Common myeloid progenitor, CD34-positive (primary cell): ENCODE data around the gene SQSTM1.

Source experiments
- CTCF ChIA-PET: fragments of 350-600 bp; sonication (Branson Sonifier 250); formaldehyde crosslinking; loops from one replicate; lab custom pipeline; 2021; ENCODE audit warnings: antibody characterized with exemption; lab: Charles Lee
- POLR2A ChIA-PET: fragments of 350-600 bp; sonication (Branson Sonifier 250); formaldehyde crosslinking; loops from one replicate; lab custom pipeline; 2021; ENCODE audit warnings: antibody characterized with exemption; lab: Charles Lee
- DNase-seq, 3 donors: peaks; one replicate each; pipeline versions ENCODE4 v3.0.0 to v3.0.0-alpha.2; 2013
- H3K27ac ChIP-seq, 2 experiments: 1 replicate in 1 of 2; 2 replicates in 1 of 2; pipeline ENCODE4 v1.7.0; 2013; ENCODE audit warnings: inconsistent platforms in 2 of 2, low read length in 2 of 2, mild to moderate bottlenecking in 2 of 2, low read depth in 1 of 2, moderate library complexity in 1 of 2; ENCODE audit not compliant: severe bottlenecking in 2 of 2, insufficient read depth in 1 of 2, poor library complexity in 1 of 2
- H3K27me3 ChIP-seq, 5 experiments: replicated peaks in 2 of 5; 1 replicate in 3 of 5; 2 replicates in 2 of 5; pipeline versions ENCODE4 v1.6.1 to v1.7.0; 2013; ENCODE audit warnings: low read length in 4 of 5, mild to moderate bottlenecking in 2 of 5, moderate library complexity in 2 of 5, inconsistent platforms in 1 of 5; ENCODE audit not compliant: insufficient read depth in 5 of 5, control insufficient read depth in 4 of 5
- H3K36me3 ChIP-seq, 4 experiments: 1 replicate in 2 of 4; 2 replicates in 2 of 4; pipeline versions ENCODE4 v1.6.1 to v1.7.0; 2013; ENCODE audit warnings: low read length in 3 of 4, control low read depth in 1 of 4, mild to moderate bottlenecking in 1 of 4; ENCODE audit not compliant: control insufficient read depth in 4 of 4, insufficient read depth in 4 of 4
- H3K4me1 ChIP-seq, 4 experiments: 1 replicate in 3 of 4; 2 replicates in 1 of 4; pipeline versions ENCODE4 v1.6.1 to v1.7.1; 2013; ENCODE audit warnings: low read length in 3 of 4, mild to moderate bottlenecking in 3 of 4, control low read depth in 1 of 4, inconsistent platforms in 1 of 4, moderate library complexity in 1 of 4; ENCODE audit not compliant: control insufficient read depth in 4 of 4, insufficient read depth in 4 of 4; ENCODE audit errors: control extremely low read depth in 1 of 4
- H3K4me3 ChIP-seq, 7 experiments: 1 replicate in 4 of 7; 2 replicates in 3 of 7; pipeline versions ENCODE4 v1.5.1 to v1.7.0; 2013; ENCODE audit warnings: mild to moderate bottlenecking in 7 of 7, low read length in 6 of 7, moderate library complexity in 6 of 7, inconsistent platforms in 2 of 7, low read depth in 2 of 7, control low read depth in 1 of 7; ENCODE audit not compliant: insufficient read depth in 4 of 7, control insufficient read depth in 1 of 7; ENCODE audit errors: extremely low read depth in 1 of 7
- H3K9me3 ChIP-seq, 5 experiments: 1 replicate in 4 of 5; 2 replicates in 1 of 5; pipeline versions ENCODE4 v1.6.1 to v1.7.1; 2013; ENCODE audit warnings: low read length in 4 of 5, mild to moderate bottlenecking in 2 of 5, inconsistent platforms in 1 of 5, low read depth in 1 of 5, moderate library complexity in 1 of 5; ENCODE audit not compliant: control insufficient read depth in 4 of 5, insufficient read depth in 2 of 5; ENCODE audit errors: control extremely low read depth in 1 of 5
- WGBS: methylation state at CpG from one replicate; pipeline ENCODE4 v1.1.5; 2013; ENCODE audit not compliant: insufficient coverage; 5-methylcytosine and 5-hydroxymethylcytosine counted together

SQSTM1 gene

GRCh38 chr5:179864686-179865085, 44.0 kb downstream of the SQSTM1 start:
- CTCF ChIA-PET: interaction anchor here (1.2 kb wide), 1 partner anchor 61 kb away, joined by 4 read pairs; no protein-coding TSS in a partner anchor
- Histone ChIP-seq H3K36me3 (peaks cover 5 to 72% (median 56%) of the 10 kb centered on the region in 4 experiments), H3K4me3 (no peak overlapping the region), H3K9me3 (no peaks in the 10 kb centered on the region), H3K4me1 (peaks cover 0 to 3% (median 0%) of the 10 kb centered on the region in 4 experiments), H3K27ac (no peak overlapping the region), H3K27me3 (no peaks in the 10 kb centered on the region)
- POLR2A ChIA-PET: no interaction called here
- DNase-seq: no peak
- WGBS: 100% methylated on average over 7 of the region's 7 CpGs

GRCh38 chr5:179865491-179866240, 45.0 kb downstream of the SQSTM1 start:
- CTCF ChIA-PET: no interaction called here
- Histone ChIP-seq H3K36me3 (peaks cover 5 to 82% (median 63%) of the 10 kb centered on the region in 4 experiments), H3K4me1 (no peaks in the 10 kb centered on the region), H3K27ac (no peak overlapping the region), H3K4me3 (no peak overlapping the region), H3K27me3 (no peaks in the 10 kb centered on the region), H3K9me3 (no peaks in the 10 kb centered on the region)
- no peak for DNase-seq
- POLR2A ChIA-PET: interaction anchor here (0.7 kb wide), 1 partner anchor 9 kb away, joined by 3 read pairs; no protein-coding TSS in a partner anchor
- WGBS: 95% methylated on average over 12 of the region's 15 CpGs

- H3K4me3 ChIP-seq: no peak overlapping the region
- H3K27ac ChIP-seq: no peak overlapping the region
- H3K9me3 ChIP-seq: no peaks in the 10 kb centered on the region
- 93% methylated on average over 18 of the region's 21 CpGs for WGBS
- peak in 2 of 3 donors; percentile 26 to 33 for DNase-seq
- H3K4me1 ChIP-seq: no peaks in the 10 kb centered on the region
- no peaks in the 10 kb centered on the region for H3K27me3 ChIP-seq
- ChIA-PET CTCF (interaction anchor here (1.1 kb wide), 1 partner anchor 107 kb away, joined by 3 read pairs; no protein-coding TSS in a partner anchor), POLR2A (no interaction called here)
- peaks cover 5 to 90% (median 71%) of the 10 kb centered on the region in 4 experiments for H3K36me3 ChIP-seq
These were observed 45.8 kb downstream of the SQSTM1 start for GRCh38 chr5:179866241-179867078.

- POLR2A ChIA-PET: no interaction called here
- Histone ChIP-seq H3K4me3 (no peak overlapping the region), H3K27me3 (no peaks in the 10 kb centered on the region), H3K36me3 (peaks cover 6 to 91% (median 71%) of the 10 kb centered on the region in 4 experiments), H3K9me3 (no peaks in the 10 kb centered on the region), H3K27ac (no peak overlapping the region), H3K4me1 (no peaks in the 10 kb centered on the region)
- CTCF ChIA-PET: interaction anchor here (1.1 kb wide), 1 partner anchor 106 kb away, joined by 3 read pairs; no protein-coding TSS in a partner anchor
- no peak for DNase-seq
- WGBS: 98% methylated on average over 6 of the region's 6 CpGs
These were observed 46.4 kb downstream of the SQSTM1 start for GRCh38 chr5:179867079-179867465.

GRCh38 chr5:179867476-179867875, 46.8 kb downstream of the SQSTM1 start:
- H3K9me3 ChIP-seq: no peaks in the 10 kb centered on the region
- DNase-seq: no peak
- H3K27ac ChIP-seq: no peak overlapping the region
- no peak overlapping the region for H3K4me3 ChIP-seq
- H3K4me1 ChIP-seq: no peaks in the 10 kb centered on the region
- ChIA-PET POLR2A (no interaction called here), CTCF (interaction anchor here (1.1 kb wide), 1 partner anchor 106 kb away, joined by 3 read pairs; no protein-coding TSS in a partner anchor)
- WGBS: 99% methylated on average over 11 of the region's 11 CpGs
- H3K36me3 ChIP-seq: peaks cover 7 to 91% (median 71%) of the 10 kb centered on the region in 4 experiments
- H3K27me3 ChIP-seq: no peaks in the 10 kb centered on the region

- over 99% methylated on average over 14 of the region's 14 CpGs for WGBS
- DNase-seq: no peak
- POLR2A ChIA-PET: interaction anchor here (0.7 kb wide), 1 partner anchor 31 kb away, joined by 3 read pairs; no protein-coding TSS in a partner anchor
- no peak overlapping the region for H3K4me3 ChIP-seq
- no peaks in the 10 kb centered on the region for H3K9me3 ChIP-seq
- no peaks in the 10 kb centered on the region for H3K27me3 ChIP-seq
- no peaks in the 10 kb centered on the region for H3K4me1 ChIP-seq
- peaks cover 5 to 91% (median 74%) of the 10 kb centered on the region in 4 experiments for H3K36me3 ChIP-seq
- H3K27ac ChIP-seq: no peak overlapping the region
- CTCF ChIA-PET: interaction anchor here (0.6 to 2.0 kb wide), 6 partner anchors 9 to 133 kb away, joined by 3 to 4 read pairs (median 3); no protein-coding TSS in a partner anchor
These were observed 47.8 kb downstream of the SQSTM1 start for GRCh38 chr5:179868541-179868940.
